Activated gamma-delta T cell (primary cell): ENCODE measurements around the gene USP22.

ENCODE experiments used
- DNase-seq: peaks from one replicate; lab custom pipeline; 2025; lab: John Stamatoyannopoulos, UW

The USP22 gene

GRCh38 chr17:21020622-21021021 is 22.2 kb downstream of the USP22 start:
- no peak for DNase-seq

GRCh38 chr17:21019976-21020586 is 22.7 kb downstream of the USP22 start:
- DNase-seq, result peak; percentile 32

- no peak for DNase-seq
Observed at GRCh38 chr17:21018894-21019293, 23.9 kb downstream of the USP22 start.

DNA sequence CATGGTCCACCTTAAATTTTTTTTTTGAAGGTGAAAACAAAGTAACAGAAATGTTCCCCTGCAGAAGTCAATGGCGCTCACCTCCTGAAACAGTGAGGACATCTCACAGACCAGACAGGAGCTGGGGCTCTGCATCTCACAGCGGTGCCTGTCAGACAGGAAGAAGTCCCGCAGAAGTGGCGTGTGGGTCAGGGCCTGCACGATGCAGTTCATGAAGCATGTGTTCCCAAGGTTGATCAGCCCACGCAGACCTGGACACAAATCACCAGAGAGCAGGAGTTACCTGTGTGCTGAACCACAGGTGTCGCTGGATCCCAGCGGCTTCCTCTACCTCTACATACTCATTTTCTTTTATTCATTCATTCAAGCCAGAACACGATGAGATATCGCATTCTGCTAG is 24.9 kb downstream of the USP22 start:
- no peak for DNase-seq

DNA sequence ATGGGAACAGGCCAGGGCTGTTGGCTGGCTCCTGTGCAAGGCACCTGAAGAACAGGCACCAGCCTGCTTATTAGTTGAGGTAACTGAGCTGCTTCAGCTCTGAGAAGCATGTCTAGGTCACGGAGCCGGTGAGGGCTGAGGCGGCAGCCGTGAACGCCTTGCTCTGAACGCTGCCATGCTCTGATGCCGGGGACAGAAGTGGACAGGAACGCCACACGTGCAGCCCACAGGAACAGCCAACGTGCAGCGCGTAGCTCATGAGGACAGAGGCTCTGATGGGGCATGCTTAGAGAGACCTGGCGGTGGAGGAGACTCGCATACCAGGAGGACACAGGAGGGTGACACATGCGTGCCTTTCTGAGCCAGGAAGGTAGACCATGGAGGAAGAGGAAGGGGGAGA is 25.6 kb downstream of the USP22 start:
- DNase-seq, result no peak

GRCh38 chr17:21016826-21017225 is 26.0 kb downstream of the USP22 start:
- DNase-seq, result no peak

GRCh38 chr17:21015564-21015963 is 27.2 kb downstream of the USP22 start:
- no peak for DNase-seq

- DNase-seq, result no peak
Observed at GRCh38 chr17:21014498-21014897, 28.3 kb downstream of the USP22 start.

DNA sequence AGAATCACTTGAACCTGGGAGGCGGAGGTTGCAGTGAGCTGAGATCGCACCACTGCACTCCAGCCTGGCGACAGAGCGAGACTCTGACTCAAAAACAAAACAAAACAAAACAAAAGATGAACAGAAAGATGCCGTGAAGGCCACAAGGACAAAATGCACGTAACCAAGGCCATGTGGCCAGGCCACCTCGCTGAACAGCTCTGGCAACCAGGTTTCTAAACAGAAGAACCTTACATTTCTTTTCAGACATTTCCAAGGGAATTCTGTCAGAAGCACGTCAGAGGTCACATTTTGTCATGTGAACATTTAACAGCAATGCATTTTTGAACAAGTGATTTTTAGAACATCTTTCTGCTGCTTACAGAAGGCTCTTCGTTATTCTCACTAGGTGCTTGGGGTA is 28.8 kb downstream of the USP22 start:
- DNase-seq, result no peak

DNA sequence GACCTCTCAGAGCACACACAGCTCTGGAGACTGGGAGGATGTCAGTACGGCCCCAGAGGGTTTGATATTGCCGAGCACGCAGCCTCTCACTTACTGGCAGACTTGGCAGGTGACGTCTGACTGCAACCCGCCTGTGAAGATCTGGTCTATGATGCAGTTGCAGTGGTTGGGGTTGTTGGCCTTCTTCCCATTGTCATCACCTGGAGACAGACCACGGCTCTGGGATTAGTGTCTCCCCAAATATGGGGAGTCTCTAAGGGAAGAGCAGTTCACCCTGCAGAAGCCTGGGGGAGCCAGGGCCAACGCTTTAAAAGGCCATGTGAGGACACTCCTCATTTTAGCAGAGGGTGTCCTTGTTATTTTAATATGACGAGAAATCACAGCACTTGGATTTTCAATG is 30.1 kb downstream of the USP22 start:
- DNase-seq, result no peak

DNA sequence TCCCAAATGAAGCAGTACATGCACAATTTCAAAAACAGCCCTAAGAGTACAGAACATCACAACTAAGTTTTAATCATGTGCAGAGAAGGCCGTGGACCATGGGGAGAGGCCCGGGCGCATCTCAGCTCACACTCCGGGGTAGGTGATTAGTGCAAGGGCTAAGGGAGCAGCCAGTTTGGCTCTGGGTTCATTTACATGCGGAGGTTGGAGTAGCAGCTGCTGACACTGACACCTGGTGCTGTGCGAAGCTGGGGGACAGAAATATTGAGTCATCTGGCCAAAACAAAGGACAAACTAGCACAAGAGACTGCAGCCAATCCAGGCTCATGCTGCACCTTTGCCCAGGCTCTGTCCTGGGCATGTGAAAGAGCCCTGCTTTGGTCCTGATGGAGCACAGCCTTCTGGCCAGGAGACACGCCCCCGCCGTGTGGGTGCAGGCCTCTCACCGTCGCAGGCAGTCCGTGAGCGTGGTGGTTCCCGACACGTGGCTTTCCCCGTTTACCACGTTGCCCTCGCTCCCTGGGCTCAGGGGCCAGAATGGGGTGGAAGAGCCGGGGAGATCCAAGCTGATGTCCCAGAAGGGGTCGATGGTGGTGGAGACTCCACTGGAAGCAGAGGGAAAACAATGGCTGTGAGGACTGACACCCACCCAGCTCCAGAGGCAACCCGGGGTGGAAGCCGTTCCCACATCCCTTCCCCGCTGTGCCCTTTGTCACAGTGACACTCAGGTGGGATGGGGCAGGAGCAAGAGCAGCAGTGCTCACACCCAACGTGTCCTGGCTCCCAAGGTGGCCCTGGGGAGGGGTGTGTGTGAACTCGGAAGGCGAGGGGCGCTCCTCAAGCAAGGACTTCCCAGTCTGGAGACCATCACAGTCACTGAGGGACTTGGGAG is 31.9 kb downstream of the USP22 start:
- no peak for DNase-seq

DNA sequence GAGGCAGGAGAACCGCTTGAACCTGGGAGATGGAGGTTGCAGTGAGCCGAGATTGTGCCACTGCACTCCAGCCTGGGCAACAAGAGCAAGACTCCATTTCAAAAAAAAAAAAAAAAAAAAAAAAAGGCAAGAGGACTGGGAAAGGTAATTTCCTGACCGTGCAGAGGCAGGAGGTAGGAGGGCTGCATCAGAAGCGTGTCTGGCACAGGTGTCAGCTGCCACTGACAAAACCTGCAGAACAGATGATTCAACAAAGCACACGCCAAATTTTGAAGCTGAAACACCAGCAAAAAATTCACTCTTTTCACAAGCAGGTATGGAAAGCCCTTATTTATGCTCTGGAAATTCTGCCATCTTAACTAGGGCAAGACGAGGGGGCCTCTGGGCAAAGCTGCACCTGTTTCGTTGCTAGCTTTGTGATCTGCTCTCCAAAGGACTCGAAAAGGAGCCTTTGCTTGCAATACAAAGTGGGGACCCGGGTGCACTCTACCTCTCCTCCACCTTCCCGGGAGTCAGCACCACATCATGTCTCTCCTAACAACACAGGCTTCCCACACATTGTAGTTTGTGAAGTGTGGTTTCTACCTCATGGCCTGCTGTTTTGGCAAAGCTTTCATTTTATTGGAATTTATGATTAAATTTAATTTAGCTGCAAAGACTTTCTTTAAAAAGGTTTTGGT is 33.7 kb downstream of the USP22 start:
- no peak for DNase-seq

GRCh38 chr17:21008160-21008915 is 34.5 kb downstream of the USP22 start:
- no peak for DNase-seq

GRCh38 chr17:21007646-21008045 is 35.2 kb downstream of the USP22 start:
- no peak for DNase-seq

- DNase-seq, result no peak
Observed at GRCh38 chr17:21005803-21006202, 37.0 kb downstream of the USP22 start.

DNA sequence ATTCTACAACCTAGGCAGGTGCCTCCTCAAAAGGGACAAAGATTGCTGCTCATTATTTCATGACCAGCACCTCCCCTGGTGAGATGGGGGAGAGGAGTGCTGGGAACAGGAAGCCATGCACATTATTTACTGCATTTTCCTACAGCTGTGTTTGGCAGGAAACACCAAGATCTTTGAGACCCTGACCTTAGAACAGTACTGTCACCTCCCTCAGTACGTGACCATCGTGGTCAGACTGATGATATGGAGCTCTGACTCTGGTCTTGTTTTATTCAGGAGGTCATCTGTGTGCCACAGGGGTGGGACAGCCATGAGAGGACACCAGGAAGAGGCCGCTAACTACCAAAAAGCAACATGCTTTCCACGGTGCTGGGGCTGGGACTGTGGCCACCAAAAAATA is 37.4 kb downstream of the USP22 start:
- DNase-seq, result no peak

- no peak for DNase-seq
Observed at GRCh38 chr17:21004016-21004930, 38.5 kb downstream of the USP22 start.

- DNase-seq, result no peak
Observed at GRCh38 chr17:21003007-21003621, 39.7 kb downstream of the USP22 start.

GRCh38 chr17:21002309-21003006 is 40.4 kb downstream of the USP22 start:
- no peak for DNase-seq

DNA sequence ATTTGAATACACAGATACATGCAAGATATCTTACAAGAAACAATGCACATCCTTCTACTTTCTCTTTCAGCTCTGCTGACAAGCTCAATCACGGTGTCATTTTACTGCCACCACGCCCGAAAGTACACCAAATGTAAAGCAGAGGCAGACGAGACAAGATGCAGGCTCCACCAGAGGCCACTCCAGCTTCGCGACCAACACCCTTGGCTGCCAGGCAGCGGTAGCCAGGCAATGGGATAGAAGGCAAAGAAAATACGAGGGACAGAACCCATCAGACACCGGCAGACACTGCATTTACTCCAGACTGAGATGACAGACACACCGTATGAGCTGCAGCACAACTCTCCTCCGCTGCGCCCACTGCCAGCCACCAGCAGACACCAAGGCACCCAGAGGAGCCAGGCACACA is 41.0 kb downstream of the USP22 start:
- no peak for DNase-seq
